ENCODE measurements around the gene SEMA5B.
A peak's percentile ranks its signal among the peaks of the same experiment; 100 is the strongest.

The SEMA5B gene

GRCh38 chr3:123027292-123028232 lies at the start of gene SEMA5B:
TSS of gene SEMA5B (minus strand) at chr3:123027763. CDS start at chr3:122961263, 66,500 bp downstream.
- Histone ChIP-seq H3K36me3 (ENCODE audit: control insufficient read depth, insufficient read depth, low read length) (no peaks in the 10 kb centered on the region), H3K27ac (ENCODE audit: low read depth, low read length) (peak within 1 kb of the TSS; percentile 29), H3K4me1 (ENCODE audit: control insufficient read depth, insufficient read depth, low read length) (peaks cover 31% of the 10 kb centered on the region), H3K9ac (ENCODE audit: low read depth, low read length) (0 out of 2 replicates have a peak within 1 kb of the TSS, but pooled peaks have one; percentile 8), H3K27me3 (ENCODE audit: control insufficient read depth, insufficient read depth, low read length) (peaks cover 65% of the 10 kb centered on the region), H3K9me3 (ENCODE audit: control insufficient read depth, insufficient read depth, low read length) (no peaks in the 10 kb centered on the region), H3K4me3 (ENCODE audit: low read depth, low read length) (peak within 1 kb of the TSS; percentile 74)

GRCh38 chr3:123076496-123077418 lies 49.2 kb upstream of the SEMA5B start:
- Histone ChIP-seq H3K4me1 (ENCODE audit: control insufficient read depth, insufficient read depth, low read length) (peaks cover 12% of the 10 kb centered on the region), H3K27me3 (ENCODE audit: control insufficient read depth, insufficient read depth, low read length) (no peaks in the 10 kb centered on the region), H3K27ac (ENCODE audit: low read depth, low read length) (no peak overlapping the region), H3K36me3 (ENCODE audit: control insufficient read depth, insufficient read depth, low read length) (no peaks in the 10 kb centered on the region), H3K4me3 (ENCODE audit: low read depth, low read length) (no peak overlapping the region), H3K9me3 (ENCODE audit: control insufficient read depth, insufficient read depth, low read length) (no peaks in the 10 kb centered on the region), H3K9ac (ENCODE audit: low read depth, low read length) (no peak overlapping the region)

- H3K4me3 ChIP-seq (ENCODE audit: low read depth, low read length), result no peak overlapping the region
- H3K9me3 ChIP-seq (ENCODE audit: control insufficient read depth, insufficient read depth, low read length), result no peaks in the 10 kb centered on the region
- H3K36me3 ChIP-seq (ENCODE audit: control insufficient read depth, insufficient read depth, low read length), result no peaks in the 10 kb centered on the region
- H3K4me1 ChIP-seq (ENCODE audit: control insufficient read depth, insufficient read depth, low read length), result peaks cover 8% of the 10 kb centered on the region
- no peak overlapping the region for H3K27ac ChIP-seq (ENCODE audit: low read depth, low read length)
- H3K27me3 ChIP-seq (ENCODE audit: control insufficient read depth, insufficient read depth, low read length), result no peaks in the 10 kb centered on the region
- H3K9ac ChIP-seq (ENCODE audit: low read depth, low read length), result no peak overlapping the region
Observed at GRCh38 chr3:123076112-123076495, 48.5 kb upstream of the SEMA5B start.

GRCh38 chr3:123075359-123075758 lies 47.8 kb upstream of the SEMA5B start:
- H3K9me3 ChIP-seq (ENCODE audit: control insufficient read depth, insufficient read depth, low read length), result no peaks in the 10 kb centered on the region
- H3K9ac ChIP-seq (ENCODE audit: low read depth, low read length), result no peak overlapping the region
- H3K4me1 ChIP-seq (ENCODE audit: control insufficient read depth, insufficient read depth, low read length), result peaks cover 11% of the 10 kb centered on the region
- H3K36me3 ChIP-seq (ENCODE audit: control insufficient read depth, insufficient read depth, low read length), result no peaks in the 10 kb centered on the region
- no peak overlapping the region for H3K4me3 ChIP-seq (ENCODE audit: low read depth, low read length)
- peak overlapping the region; percentile 10 for H3K27ac ChIP-seq (ENCODE audit: low read depth, low read length)
- H3K27me3 ChIP-seq (ENCODE audit: control insufficient read depth, insufficient read depth, low read length), result no peaks in the 10 kb centered on the region

GRCh38 chr3:123072564-123072963 lies 45.0 kb upstream of the SEMA5B start:
- Histone ChIP-seq H3K4me3 (ENCODE audit: low read depth, low read length) (no peak overlapping the region), H3K9ac (ENCODE audit: low read depth, low read length) (no peak overlapping the region), H3K27ac (ENCODE audit: low read depth, low read length) (no peak overlapping the region), H3K4me1 (ENCODE audit: control insufficient read depth, insufficient read depth, low read length) (peaks cover 26% of the 10 kb centered on the region), H3K9me3 (ENCODE audit: control insufficient read depth, insufficient read depth, low read length) (no peaks in the 10 kb centered on the region), H3K27me3 (ENCODE audit: control insufficient read depth, insufficient read depth, low read length) (no peaks in the 10 kb centered on the region), H3K36me3 (ENCODE audit: control insufficient read depth, insufficient read depth, low read length) (no peaks in the 10 kb centered on the region)

- peaks cover 26% of the 10 kb centered on the region for H3K4me1 ChIP-seq (ENCODE audit: control insufficient read depth, insufficient read depth, low read length)
- no peaks in the 10 kb centered on the region for H3K36me3 ChIP-seq (ENCODE audit: control insufficient read depth, insufficient read depth, low read length)
- no peak overlapping the region for H3K9ac ChIP-seq (ENCODE audit: low read depth, low read length)
- no peak overlapping the region for H3K27ac ChIP-seq (ENCODE audit: low read depth, low read length)
- no peak overlapping the region for H3K4me3 ChIP-seq (ENCODE audit: low read depth, low read length)
- no peaks in the 10 kb centered on the region for H3K27me3 ChIP-seq (ENCODE audit: control insufficient read depth, insufficient read depth, low read length)
- no peaks in the 10 kb centered on the region for H3K9me3 ChIP-seq (ENCODE audit: control insufficient read depth, insufficient read depth, low read length)
Observed at GRCh38 chr3:123072152-123072551, 44.6 kb upstream of the SEMA5B start.

- H3K36me3 ChIP-seq (ENCODE audit: control insufficient read depth, insufficient read depth, low read length), result no peaks in the 10 kb centered on the region
- H3K9me3 ChIP-seq (ENCODE audit: control insufficient read depth, insufficient read depth, low read length), result no peaks in the 10 kb centered on the region
- peaks cover 27% of the 10 kb centered on the region for H3K4me1 ChIP-seq (ENCODE audit: control insufficient read depth, insufficient read depth, low read length)
- H3K9ac ChIP-seq (ENCODE audit: low read depth, low read length), result no peak overlapping the region
- peaks cover 2% of the 10 kb centered on the region for H3K27me3 ChIP-seq (ENCODE audit: control insufficient read depth, insufficient read depth, low read length)
- H3K4me3 ChIP-seq (ENCODE audit: low read depth, low read length), result no peak overlapping the region
- no peak overlapping the region for H3K27ac ChIP-seq (ENCODE audit: low read depth, low read length)
Observed at GRCh38 chr3:123071581-123071980, 44.0 kb upstream of the SEMA5B start.

GRCh38 chr3:123071146-123071545 lies 43.6 kb upstream of the SEMA5B start:
- no peaks in the 10 kb centered on the region for H3K36me3 ChIP-seq (ENCODE audit: control insufficient read depth, insufficient read depth, low read length)
- peaks cover 6% of the 10 kb centered on the region for H3K27me3 ChIP-seq (ENCODE audit: control insufficient read depth, insufficient read depth, low read length)
- no peak overlapping the region for H3K9ac ChIP-seq (ENCODE audit: low read depth, low read length)
- no peaks in the 10 kb centered on the region for H3K9me3 ChIP-seq (ENCODE audit: control insufficient read depth, insufficient read depth, low read length)
- H3K27ac ChIP-seq (ENCODE audit: low read depth, low read length), result no peak overlapping the region
- no peak overlapping the region for H3K4me3 ChIP-seq (ENCODE audit: low read depth, low read length)
- peaks cover 29% of the 10 kb centered on the region for H3K4me1 ChIP-seq (ENCODE audit: control insufficient read depth, insufficient read depth, low read length)

- no peaks in the 10 kb centered on the region for H3K9me3 ChIP-seq (ENCODE audit: control insufficient read depth, insufficient read depth, low read length)
- H3K36me3 ChIP-seq (ENCODE audit: control insufficient read depth, insufficient read depth, low read length), result no peaks in the 10 kb centered on the region
- H3K4me3 ChIP-seq (ENCODE audit: low read depth, low read length), result no peak overlapping the region
- H3K9ac ChIP-seq (ENCODE audit: low read depth, low read length), result no peak overlapping the region
- peaks cover 29% of the 10 kb centered on the region for H3K4me1 ChIP-seq (ENCODE audit: control insufficient read depth, insufficient read depth, low read length)
- peaks cover 9% of the 10 kb centered on the region for H3K27me3 ChIP-seq (ENCODE audit: control insufficient read depth, insufficient read depth, low read length)
- H3K27ac ChIP-seq (ENCODE audit: low read depth, low read length), result no peak overlapping the region
Observed at GRCh38 chr3:123070510-123070909, 42.9 kb upstream of the SEMA5B start.

GRCh38 chr3:123068601-123069381 lies 41.2 kb upstream of the SEMA5B start:
- Histone ChIP-seq H3K27ac (ENCODE audit: low read depth, low read length) (peak overlapping the region; percentile 50), H3K27me3 (ENCODE audit: control insufficient read depth, insufficient read depth, low read length) (peaks cover 9% of the 10 kb centered on the region), H3K4me3 (ENCODE audit: low read depth, low read length) (peak overlapping the region; percentile 88), H3K9me3 (ENCODE audit: control insufficient read depth, insufficient read depth, low read length) (no peaks in the 10 kb centered on the region), H3K9ac (ENCODE audit: low read depth, low read length) (no peak overlapping the region), H3K36me3 (ENCODE audit: control insufficient read depth, insufficient read depth, low read length) (no peaks in the 10 kb centered on the region), H3K4me1 (ENCODE audit: control insufficient read depth, insufficient read depth, low read length) (peaks cover 21% of the 10 kb centered on the region)

Measured in HUES48 (cell line).